Ishikawa (cell line): ENCODE results near the gene CDHR1.

Experiments
- EGR1 ChIP-seq: IDR thresholded peaks from 2 replicates; pipeline ENCODE4 v1.6.1; 2012
- EP300 ChIP-seq: IDR thresholded peaks from 2 replicates; pipeline ENCODE4 v1.6.1; 2012; ENCODE audit warnings: borderline replicate concordance
- FOXM1 ChIP-seq: IDR thresholded peaks from 2 replicates; pipeline ENCODE4 v1.6.1; 2012; ENCODE audit warnings: low read depth, borderline replicate concordance
- RAD21 ChIP-seq: IDR thresholded peaks from 2 replicates; pipeline ENCODE4 v1.6.1; 2012; ENCODE audit warnings: low read depth
- REST ChIP-seq: IDR thresholded peaks from 2 replicates; pipeline ENCODE4 v1.6.1; 2012; ENCODE audit warnings: low read depth, mild to moderate bottlenecking
- TAF1 ChIP-seq: IDR thresholded peaks from 2 replicates; pipeline ENCODE4 v1.6.1; 2012; ENCODE audit warnings: low read depth, mild to moderate bottlenecking
- TCF12 ChIP-seq: IDR thresholded peaks from 2 replicates; pipeline ENCODE4 v1.6.1; 2012; ENCODE audit warnings: low read depth
- TEAD4 ChIP-seq: IDR thresholded peaks from 2 replicates; pipeline ENCODE4 v1.6.1; 2012
- YY1 ChIP-seq: IDR thresholded peaks from 2 replicates; pipeline ENCODE4 v1.6.1; 2012; ENCODE audit warnings: low read depth
- TF ChIP-seq, protein P1 (sequence below): IDR thresholded peaks from 2 replicates; pipeline ENCODE4 v1.6.1; 2012

DNA sequence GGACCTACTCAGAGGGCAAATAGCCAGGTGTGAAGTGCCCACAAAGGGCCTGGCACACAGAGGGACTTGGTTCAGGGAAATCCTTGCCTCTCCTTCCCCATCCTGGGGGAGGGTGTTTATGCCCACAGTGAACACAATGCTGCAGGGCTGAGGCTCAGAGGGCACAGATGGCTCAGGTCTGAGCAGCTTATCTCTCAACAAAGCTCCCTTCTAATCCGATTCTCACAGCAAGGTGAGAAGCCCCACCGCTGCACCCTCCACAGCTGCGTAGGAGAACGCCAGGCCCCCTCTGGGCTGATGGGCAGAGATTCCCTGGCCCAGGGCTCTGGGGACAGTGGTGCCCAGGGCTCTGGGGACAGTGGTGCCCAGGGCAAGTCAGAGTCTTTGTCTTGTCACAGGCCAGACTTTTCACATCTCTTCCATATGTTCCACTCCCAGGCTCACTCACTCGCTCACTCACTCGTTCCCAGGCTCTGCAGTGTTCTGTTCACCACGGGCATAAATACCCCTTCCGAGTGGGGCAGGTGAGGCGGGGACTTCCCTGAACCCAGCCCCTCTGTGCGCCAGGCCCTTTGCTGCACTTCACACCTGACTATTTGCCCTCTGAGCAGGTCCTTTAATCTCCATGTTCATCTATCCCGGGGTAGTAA lies 8.7 kb upstream of the CDHR1 start:
- TF ChIP-seq, protein P1, sequence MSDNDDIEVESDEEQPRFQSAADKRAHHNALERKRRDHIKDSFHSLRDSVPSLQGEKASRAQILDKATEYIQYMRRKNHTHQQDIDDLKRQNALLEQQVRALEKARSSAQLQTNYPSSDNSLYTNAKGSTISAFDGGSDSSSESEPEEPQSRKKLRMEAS: no peak
- TF ChIP-seq RAD21: no peak
- no peak for TF ChIP-seq YY1
- no peak for TF ChIP-seq EP300
- TF ChIP-seq TAF1: no peak
- no peak for TF ChIP-seq TEAD4
- TF ChIP-seq REST: no peak
- no peak for TF ChIP-seq FOXM1
- no peak for TF ChIP-seq EGR1
- TF ChIP-seq TCF12: no peak
